Lower leg skin (tissue), 3 donors: ENCODE results near the gene ATP6V1F.

Source experiments
- POLR2A ChIP-seq, 2 donors: fragments of 450-650 bp; IDR thresholded peaks; one replicate each; pipeline ENCODE4 v1.6.1; 2016 to 2017; ENCODE audit warnings: antibody characterized with exemption in 2 of 2, mild to moderate bottlenecking in 1 of 2, moderate library complexity in 1 of 2
- TF ChIP-seq, protein P1 (sequence below), 3 donors: fragments of 450-650 bp; IDR thresholded peaks; one replicate each; pipeline ENCODE4 v1.5.1; 2016; ENCODE audit warnings: antibody characterized with exemption in 3 of 3, mild to moderate bottlenecking in 3 of 3, moderate library complexity in 2 of 3

DNA sequence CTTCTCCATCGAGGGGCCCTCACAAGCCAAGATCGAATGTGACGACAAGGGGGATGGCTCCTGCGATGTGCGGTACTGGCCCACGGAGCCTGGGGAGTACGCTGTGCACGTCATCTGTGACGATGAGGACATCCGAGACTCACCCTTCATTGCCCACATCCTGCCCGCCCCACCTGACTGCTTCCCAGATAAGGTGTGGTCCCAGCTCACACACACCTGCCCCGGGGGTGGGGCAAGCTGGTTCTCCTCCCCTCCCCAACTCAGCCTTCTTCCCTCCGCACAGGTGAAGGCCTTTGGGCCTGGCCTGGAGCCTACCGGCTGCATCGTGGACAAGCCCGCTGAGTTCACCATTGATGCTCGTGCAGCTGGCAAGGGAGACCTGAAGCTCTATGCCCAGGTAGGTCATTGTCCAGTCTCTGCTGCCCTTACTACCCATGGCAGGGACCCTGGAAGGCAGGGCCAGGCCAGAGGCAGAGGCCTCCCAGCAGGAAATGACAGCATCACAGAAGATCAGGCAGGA is 21.4 kb upstream of the ATP6V1F start:
- TF ChIP-seq POLR2A (IDR thresholded peaks at IDR 0.05), result no peak
- TF ChIP-seq, protein P1, sequence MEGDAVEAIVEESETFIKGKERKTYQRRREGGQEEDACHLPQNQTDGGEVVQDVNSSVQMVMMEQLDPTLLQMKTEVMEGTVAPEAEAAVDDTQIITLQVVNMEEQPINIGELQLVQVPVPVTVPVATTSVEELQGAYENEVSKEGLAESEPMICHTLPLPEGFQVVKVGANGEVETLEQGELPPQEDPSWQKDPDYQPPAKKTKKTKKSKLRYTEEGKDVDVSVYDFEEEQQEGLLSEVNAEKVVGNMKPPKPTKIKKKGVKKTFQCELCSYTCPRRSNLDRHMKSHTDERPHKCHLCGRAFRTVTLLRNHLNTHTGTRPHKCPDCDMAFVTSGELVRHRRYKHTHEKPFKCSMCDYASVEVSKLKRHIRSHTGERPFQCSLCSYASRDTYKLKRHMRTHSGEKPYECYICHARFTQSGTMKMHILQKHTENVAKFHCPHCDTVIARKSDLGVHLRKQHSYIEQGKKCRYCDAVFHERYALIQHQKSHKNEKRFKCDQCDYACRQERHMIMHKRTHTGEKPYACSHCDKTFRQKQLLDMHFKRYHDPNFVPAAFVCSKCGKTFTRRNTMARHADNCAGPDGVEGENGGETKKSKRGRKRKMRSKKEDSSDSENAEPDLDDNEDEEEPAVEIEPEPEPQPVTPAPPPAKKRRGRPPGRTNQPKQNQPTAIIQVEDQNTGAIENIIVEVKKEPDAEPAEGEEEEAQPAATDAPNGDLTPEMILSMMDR (IDR thresholded peaks at IDR 0.05), result no peak
